ENCODE results near the gene GRK5.

DNA sequence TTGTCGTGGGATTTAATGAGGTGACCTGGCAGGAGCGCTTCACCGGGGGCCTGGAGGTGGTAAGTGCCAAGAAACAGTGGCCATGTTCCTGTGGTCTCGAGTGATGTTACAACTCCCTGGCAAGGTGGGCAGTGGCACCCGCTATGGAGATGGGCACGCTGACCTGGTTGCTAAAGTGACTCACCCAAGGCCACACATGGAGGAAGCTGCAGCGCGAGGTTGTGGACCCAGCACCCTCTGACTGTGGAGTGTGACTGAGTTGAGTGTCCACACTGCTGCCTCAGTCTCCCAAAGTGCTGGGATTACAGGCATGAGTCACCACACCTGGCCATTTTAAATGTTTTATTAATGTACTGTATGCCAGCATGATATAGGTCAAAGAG lies 261.9 kb downstream of the GRK5 start:
- TF ChIP-seq, protein P1, sequence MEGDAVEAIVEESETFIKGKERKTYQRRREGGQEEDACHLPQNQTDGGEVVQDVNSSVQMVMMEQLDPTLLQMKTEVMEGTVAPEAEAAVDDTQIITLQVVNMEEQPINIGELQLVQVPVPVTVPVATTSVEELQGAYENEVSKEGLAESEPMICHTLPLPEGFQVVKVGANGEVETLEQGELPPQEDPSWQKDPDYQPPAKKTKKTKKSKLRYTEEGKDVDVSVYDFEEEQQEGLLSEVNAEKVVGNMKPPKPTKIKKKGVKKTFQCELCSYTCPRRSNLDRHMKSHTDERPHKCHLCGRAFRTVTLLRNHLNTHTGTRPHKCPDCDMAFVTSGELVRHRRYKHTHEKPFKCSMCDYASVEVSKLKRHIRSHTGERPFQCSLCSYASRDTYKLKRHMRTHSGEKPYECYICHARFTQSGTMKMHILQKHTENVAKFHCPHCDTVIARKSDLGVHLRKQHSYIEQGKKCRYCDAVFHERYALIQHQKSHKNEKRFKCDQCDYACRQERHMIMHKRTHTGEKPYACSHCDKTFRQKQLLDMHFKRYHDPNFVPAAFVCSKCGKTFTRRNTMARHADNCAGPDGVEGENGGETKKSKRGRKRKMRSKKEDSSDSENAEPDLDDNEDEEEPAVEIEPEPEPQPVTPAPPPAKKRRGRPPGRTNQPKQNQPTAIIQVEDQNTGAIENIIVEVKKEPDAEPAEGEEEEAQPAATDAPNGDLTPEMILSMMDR (IDR thresholded peaks at IDR 0.05; ENCODE audit: borderline replicate concordance, extremely low read depth, low read length, poor library complexity, severe bottlenecking), result no peak
- TF ChIP-seq EZH2 (IDR thresholded peaks at IDR 0.05; ENCODE audit: borderline replicate concordance, low read depth, low read length, severe bottlenecking), result no peak
